GM19035 (cell line): ENCODE results near the gene PSD4.

ENCODE experiments used
- ATAC-seq: cut with Tn5 transposase; IDR thresholded peaks from one replicate; pipeline ENCODE4 v1.9.1; 2021; ENCODE audit not compliant: unreplicated experiment

PSD4 gene

GRCh38 chr2:113173542-113174375, at the start of gene PSD4:
Gene PSD4 (plus strand): TSS chr2:113173971. CDS start chr2:113182457, 8,486 bp downstream.
- peak; percentile 74 for ATAC-seq

- no peak for ATAC-seq
Measured at GRCh38 chr2:113124181-113124961, 49.4 kb upstream of the PSD4 start.

- ATAC-seq, result no peak
Measured at GRCh38 chr2:113124984-113125855, 48.6 kb upstream of the PSD4 start.

GRCh38 chr2:113126845-113127645, 46.7 kb upstream of the PSD4 start, which contains the start of gene IL1RN:
Gene IL1RN (plus strand): TSS chr2:113127598. CDS start chr2:113127625, 27 bp downstream.
- ATAC-seq, result no peak

GRCh38 chr2:113127646-113128570, 45.9 kb upstream of the PSD4 start:
- no peak for ATAC-seq

- ATAC-seq, result no peak
Measured at GRCh38 chr2:113129519-113130078, 44.2 kb upstream of the PSD4 start.

GRCh38 chr2:113131352-113132185, 42.2 kb upstream of the PSD4 start:
- ATAC-seq, result no peak

GRCh38 chr2:113132414-113133021, 41.3 kb upstream of the PSD4 start:
- no peak for ATAC-seq

GRCh38 chr2:113133704-113134598, 39.8 kb upstream of the PSD4 start:
- ATAC-seq, result no peak

GRCh38 chr2:113134717-113135116, 39.1 kb upstream of the PSD4 start:
- ATAC-seq, result no peak

GRCh38 chr2:113135317-113135716, 38.5 kb upstream of the PSD4 start:
- no peak for ATAC-seq

- ATAC-seq, result no peak
Measured at GRCh38 chr2:113136828-113137775, 36.7 kb upstream of the PSD4 start.

GRCh38 chr2:113137827-113138226, 35.9 kb upstream of the PSD4 start:
- ATAC-seq, result no peak

- ATAC-seq, result peak; percentile 75
Measured at GRCh38 chr2:113138428-113139322, 35.1 kb upstream of the PSD4 start.
